ENCODE results near the gene XPO6.

Gene XPO6

GRCh38 chr16:28082624-28083023, 129.1 kb downstream of the XPO6 start:
- no peaks in the 10 kb centered on the region for H3K79me2 ChIP-seq (ENCODE audit: insufficient read depth, low read depth)
- no peak overlapping the region for H2AFZ ChIP-seq (ENCODE audit: low read depth)
- H4K20me1 ChIP-seq (ENCODE audit: insufficient read depth): no peaks in the 10 kb centered on the region
- no peaks in the 10 kb centered on the region for H3K4me1 ChIP-seq (ENCODE audit: low read depth, poor library complexity, severe bottlenecking)
- no peak overlapping the region for H3K4me3 ChIP-seq (IDR thresholded peaks at IDR 0.05; ENCODE audit: insufficient read depth, low read depth, low read length)
- H3K27ac ChIP-seq: no peak overlapping the region
- no peak overlapping the region for H3K9ac ChIP-seq
- H3K4me2 ChIP-seq: no peak overlapping the region
- no peaks in the 10 kb centered on the region for H3K36me3 ChIP-seq (ENCODE audit: insufficient read depth)
- no peak for TF ChIP-seq CTCF (conservative IDR thresholded peaks at IDR 0.05; ENCODE audit: low read depth, low read length)
- H3K27me3 ChIP-seq (ENCODE audit: insufficient read depth, low read depth): no peaks in the 10 kb centered on the region

- H3K4me2 ChIP-seq: no peak overlapping the region
- no peaks in the 10 kb centered on the region for H3K27me3 ChIP-seq (ENCODE audit: insufficient read depth, low read depth)
- H3K4me3 ChIP-seq (IDR thresholded peaks at IDR 0.05; ENCODE audit: insufficient read depth, low read depth, low read length): no peak overlapping the region
- no peak overlapping the region for H2AFZ ChIP-seq (ENCODE audit: low read depth)
- no peaks in the 10 kb centered on the region for H3K36me3 ChIP-seq (ENCODE audit: insufficient read depth)
- H4K20me1 ChIP-seq (ENCODE audit: insufficient read depth): no peaks in the 10 kb centered on the region
- no peak for TF ChIP-seq CTCF (conservative IDR thresholded peaks at IDR 0.05; ENCODE audit: low read depth, low read length)
- no peak overlapping the region for H3K9ac ChIP-seq
- no peaks in the 10 kb centered on the region for H3K4me1 ChIP-seq (ENCODE audit: low read depth, poor library complexity, severe bottlenecking)
- H3K79me2 ChIP-seq (ENCODE audit: insufficient read depth, low read depth): no peaks in the 10 kb centered on the region
- H3K27ac ChIP-seq: no peak overlapping the region
These were observed 130.3 kb downstream of the XPO6 start for GRCh38 chr16:28081391-28081968.

GRCh38 chr16:28078261-28078660, 133.5 kb downstream of the XPO6 start:
- Histone ChIP-seq H4K20me1 (ENCODE audit: insufficient read depth) (no peaks in the 10 kb centered on the region), H3K36me3 (ENCODE audit: insufficient read depth) (no peaks in the 10 kb centered on the region), H3K79me2 (ENCODE audit: insufficient read depth, low read depth) (no peaks in the 10 kb centered on the region), H3K27ac (no peak overlapping the region), H3K4me1 (ENCODE audit: low read depth, poor library complexity, severe bottlenecking) (no peaks in the 10 kb centered on the region), H3K27me3 (ENCODE audit: insufficient read depth, low read depth) (no peaks in the 10 kb centered on the region), H3K9ac (no peak overlapping the region), H3K4me2 (no peak overlapping the region), H2AFZ (ENCODE audit: low read depth) (no peak overlapping the region), H3K4me3 (IDR thresholded peaks at IDR 0.05; ENCODE audit: insufficient read depth, low read depth, low read length) (no peak overlapping the region)
- no peak for TF ChIP-seq CTCF (conservative IDR thresholded peaks at IDR 0.05; ENCODE audit: low read depth, low read length)

- H3K36me3 ChIP-seq (ENCODE audit: insufficient read depth): no peaks in the 10 kb centered on the region
- TF ChIP-seq CTCF (conservative IDR thresholded peaks at IDR 0.05; ENCODE audit: low read depth, low read length): no peak
- no peaks in the 10 kb centered on the region for H3K27me3 ChIP-seq (ENCODE audit: insufficient read depth, low read depth)
- no peak overlapping the region for H3K4me2 ChIP-seq
- no peak overlapping the region for H2AFZ ChIP-seq (ENCODE audit: low read depth)
- H3K4me3 ChIP-seq (IDR thresholded peaks at IDR 0.05; ENCODE audit: insufficient read depth, low read depth, low read length): no peak overlapping the region
- H3K9ac ChIP-seq: no peak overlapping the region
- H3K27ac ChIP-seq: no peak overlapping the region
- no peaks in the 10 kb centered on the region for H4K20me1 ChIP-seq (ENCODE audit: insufficient read depth)
- no peaks in the 10 kb centered on the region for H3K4me1 ChIP-seq (ENCODE audit: low read depth, poor library complexity, severe bottlenecking)
- H3K79me2 ChIP-seq (ENCODE audit: insufficient read depth, low read depth): no peaks in the 10 kb centered on the region
These were observed 137.9 kb downstream of the XPO6 start for GRCh38 chr16:28073836-28074235.
